PC-3 (cell line): ENCODE results near the gene BATF. TPM values are rescaled to one million over a fixed set of nuclear protein-coding genes. Genes with fewer than 3 reads are reported as not detected.

Experiments
- ATAC-seq: fragments of 200-7000 bp; cut with Tn5 transposase; 2 replicates; pipeline ENCODE4 v1.9.1; 2020; ENCODE audit warnings: mild to moderate bottlenecking, moderate library complexity
- BruUV-seq: library from RNA; stranded (reverse); fragments of 400-500 nt; replicated peaks from 2 replicates; lab custom pipeline; 2021; lab: Mats Ljungman, UMichigan
- CTCF ChIA-PET: fragments of 300-600 bp; sonication (Branson Sonifier 250); formaldehyde crosslinking; loops from one replicate; lab custom pipeline; 2022; ENCODE audit warnings: antibody characterized with exemption; lab: Charles Lee
- POLR2A ChIA-PET: fragments of 300-600 bp; sonication (Branson Sonifier 250); formaldehyde crosslinking; loops from one replicate; lab custom pipeline; 2022; ENCODE audit warnings: antibody characterized with exemption; ENCODE audit not compliant: unreplicated experiment; lab: Charles Lee
- DNase-seq: peaks from one replicate; pipeline ENCODE4 v3.0.0-alpha.2; 2015
- H2AFZ ChIP-seq: fragments of 300-600 bp; sonication (generic); 2 replicates; pipeline ENCODE4 v1.6.0; 2016; ENCODE audit warnings: antibody characterized with exemption, low read length
- H3F3A ChIP-seq: fragments of 300-600 bp; sonication (generic); one replicate; pipeline ENCODE4 v1.6.0; 2017; ENCODE audit warnings: antibody characterized with exemption, low read length, control low read depth, mild to moderate bottlenecking; ENCODE audit not compliant: unreplicated experiment
- H3K27ac ChIP-seq: fragments of 300-600 bp; sonication (generic); 2 replicates; pipeline ENCODE4 v1.5.1; 2016; ENCODE audit warnings: mild to moderate bottlenecking, low read length
- H3K27me3 ChIP-seq: fragments of 300-600 bp; sonication (generic); 2 replicates; pipeline ENCODE4 v1.6.1; 2016; ENCODE audit warnings: low read length, mixed read lengths
- H3K36me3 ChIP-seq: fragments of 300-600 bp; sonication (generic); 2 replicates; pipeline ENCODE4 v1.6.1; 2016; ENCODE audit warnings: low read depth, mixed run types, low read length, mixed read lengths
- H3K4me1 ChIP-seq: fragments of 300-600 bp; sonication (generic); 2 replicates; pipeline ENCODE4 v1.5.1; 2016; ENCODE audit warnings: low read length; ENCODE audit not compliant: insufficient read depth
- H3K4me2 ChIP-seq: fragments of 300-600 bp; sonication (generic); 2 replicates; pipeline ENCODE4 v1.6.0; 2016; ENCODE audit warnings: low read length
- H3K4me3 ChIP-seq: fragments of 300-600 bp; sonication (generic); 2 replicates; pipeline ENCODE4 v1.5.1; 2016; ENCODE audit warnings: mild to moderate bottlenecking, low read length, mixed read lengths
- H3K79me2 ChIP-seq: fragments of 300-600 bp; sonication (generic); 2 replicates; pipeline ENCODE4 v1.6.1; 2017; ENCODE audit warnings: low read length, mixed read lengths
- H3K9ac ChIP-seq: fragments of 300-600 bp; sonication (generic); 2 replicates; pipeline ENCODE4 v1.6.0; 2016; ENCODE audit warnings: mild to moderate bottlenecking, low read length
- H3K9me2 ChIP-seq: fragments of 300-600 bp; sonication (generic); replicated peaks from 2 replicates; pipeline ENCODE4 v1.6.1; 2016; ENCODE audit warnings: mixed run types, low read length, mixed read lengths
- H3K9me3 ChIP-seq: fragments of 300-600 bp; sonication (generic); 2 replicates; pipeline ENCODE4 v1.6.1; 2016; ENCODE audit warnings: low read length, mixed read lengths
- H4K20me1 ChIP-seq: fragments of 300-600 bp; sonication (generic); 2 replicates; pipeline ENCODE4 v1.6.1; 2016; ENCODE audit warnings: low read length, mixed read lengths
- EZH2 ChIP-seq: fragments of 300-600 bp; sonication (generic); IDR thresholded peaks from one replicate; pipeline ENCODE4 v1.6.1; 2017; ENCODE audit warnings: antibody characterized with exemption, mild to moderate bottlenecking, low read length; ENCODE audit not compliant: unreplicated experiment
- EZH2phosphoT487 ChIP-seq: fragments of 300-600 bp; sonication (generic); IDR thresholded peaks from 2 replicates; pipeline ENCODE4 v1.6.1; 2018; ENCODE audit warnings: mild to moderate bottlenecking, antibody characterized with exemption, low read length, borderline replicate concordance
- intact Hi-C: fragments of 100-400 bp; cut with micrococcal nuclease; formaldehyde crosslinking; loops from 2 replicates; pipeline ENCODE4 v1.9.0; 2023
- total RNA-seq: library from RNA; depleted of rRNA; stranded (reverse); fragments of >200 nt; gene quantifications from 2 replicates; pipeline ENCODE4 v1.2.3, GENCODE V29; 2014
- TF ChIP-seq, protein P1 (sequence below): fragments of 300-600 bp; sonication (generic); conservative IDR thresholded peaks from 2 replicates; pipeline ENCODE4 v1.5.1; 2017; ENCODE audit warnings: antibody characterized with exemption, low read depth, mild to moderate bottlenecking, low read length

BATF gene
- total RNA-seq, 1 experiment from 2014 or later = not detected

DNA sequence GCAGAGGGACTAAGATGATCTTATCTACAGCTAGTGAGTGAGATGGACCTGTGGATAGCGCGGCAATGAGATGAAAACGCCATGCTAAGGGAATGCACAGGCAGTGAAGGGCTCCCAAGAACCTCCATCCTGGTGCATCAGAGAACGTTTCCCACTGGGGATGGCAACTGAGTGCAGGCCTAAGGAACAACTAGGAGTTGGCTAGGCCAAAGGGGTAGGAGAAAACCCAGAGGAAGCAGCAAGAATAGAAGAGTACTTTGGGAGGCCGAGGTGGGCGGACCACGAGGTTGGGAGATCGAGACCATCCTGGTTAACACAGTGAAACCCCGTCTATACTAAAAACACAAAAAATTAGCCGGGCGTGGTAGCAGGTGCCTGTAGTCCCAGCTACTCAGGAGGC, 24.6 kb upstream of the BATF start:
- H3K36me3 ChIP-seq = no peaks in the 10 kb centered on the region
- TF ChIP-seq, protein P1, sequence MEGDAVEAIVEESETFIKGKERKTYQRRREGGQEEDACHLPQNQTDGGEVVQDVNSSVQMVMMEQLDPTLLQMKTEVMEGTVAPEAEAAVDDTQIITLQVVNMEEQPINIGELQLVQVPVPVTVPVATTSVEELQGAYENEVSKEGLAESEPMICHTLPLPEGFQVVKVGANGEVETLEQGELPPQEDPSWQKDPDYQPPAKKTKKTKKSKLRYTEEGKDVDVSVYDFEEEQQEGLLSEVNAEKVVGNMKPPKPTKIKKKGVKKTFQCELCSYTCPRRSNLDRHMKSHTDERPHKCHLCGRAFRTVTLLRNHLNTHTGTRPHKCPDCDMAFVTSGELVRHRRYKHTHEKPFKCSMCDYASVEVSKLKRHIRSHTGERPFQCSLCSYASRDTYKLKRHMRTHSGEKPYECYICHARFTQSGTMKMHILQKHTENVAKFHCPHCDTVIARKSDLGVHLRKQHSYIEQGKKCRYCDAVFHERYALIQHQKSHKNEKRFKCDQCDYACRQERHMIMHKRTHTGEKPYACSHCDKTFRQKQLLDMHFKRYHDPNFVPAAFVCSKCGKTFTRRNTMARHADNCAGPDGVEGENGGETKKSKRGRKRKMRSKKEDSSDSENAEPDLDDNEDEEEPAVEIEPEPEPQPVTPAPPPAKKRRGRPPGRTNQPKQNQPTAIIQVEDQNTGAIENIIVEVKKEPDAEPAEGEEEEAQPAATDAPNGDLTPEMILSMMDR = no peak
- TF ChIP-seq EZH2phosphoT487 (no peak), EZH2 (no peak)
- no peak overlapping the region for H3K4me2 ChIP-seq
- H3K9me3 ChIP-seq = no peaks in the 10 kb centered on the region
- no peak overlapping the region for H3K27ac ChIP-seq
- BruUV-seq = no TSS peak
- intact Hi-C loops = no loop called here
- no peaks in the 10 kb centered on the region for H3K9me2 ChIP-seq
- no peak overlapping the region for H2AFZ ChIP-seq
- no peaks in the 10 kb centered on the region for H4K20me1 ChIP-seq
- no peaks in the 10 kb centered on the region for H3F3A ChIP-seq
- no peaks in the 10 kb centered on the region for H3K79me2 ChIP-seq
- H3K27me3 ChIP-seq = no peaks in the 10 kb centered on the region
- H3K4me1 ChIP-seq = no peaks in the 10 kb centered on the region
- no peak for ATAC-seq
- CTCF ChIA-PET = no interaction called here
- POLR2A ChIA-PET = no interaction called here
- no peak for DNase-seq
- H3K4me3 ChIP-seq = no peak overlapping the region
- H3K9ac ChIP-seq = no peak overlapping the region

DNA sequence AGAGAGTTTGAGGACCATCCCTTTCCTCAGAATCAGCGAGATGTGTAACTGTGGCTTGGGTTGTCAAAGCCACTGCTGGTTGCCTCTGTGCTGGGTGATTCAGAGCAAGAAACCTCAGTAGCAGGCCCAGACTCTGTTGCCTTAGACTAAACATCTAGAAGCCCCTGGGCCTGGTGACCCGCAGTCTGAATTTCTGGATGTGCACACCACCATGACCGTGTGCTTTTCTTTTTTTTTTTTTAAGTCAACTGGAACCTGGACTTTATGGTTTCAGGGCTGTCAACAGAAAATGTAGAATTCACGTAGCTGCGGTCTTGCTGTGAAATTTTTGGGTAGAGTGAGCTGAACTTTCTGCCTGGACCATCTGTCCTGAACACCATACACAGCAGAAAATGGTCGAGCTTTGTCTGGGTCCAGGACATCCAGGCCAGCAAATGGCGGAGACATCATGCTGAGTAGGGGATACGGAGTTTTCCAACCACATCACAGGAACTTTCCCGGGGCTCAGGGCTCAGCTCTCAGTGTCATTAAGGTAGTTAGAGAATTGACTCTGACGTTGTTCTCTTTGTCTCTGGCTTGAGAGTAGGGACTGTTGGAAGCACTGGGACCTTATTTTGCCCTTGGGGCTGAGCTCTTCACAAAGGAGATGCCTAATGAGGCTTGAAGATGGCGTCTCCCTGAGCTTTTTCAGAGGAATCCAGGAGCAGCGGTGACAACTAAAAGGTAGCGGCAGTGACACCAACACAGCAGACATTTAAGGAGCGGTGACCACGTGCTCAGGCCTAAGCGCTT, 23.0 kb upstream of the BATF start:
- no peaks in the 10 kb centered on the region for H3K36me3 ChIP-seq
- no peaks in the 10 kb centered on the region for H4K20me1 ChIP-seq
- H3K27ac ChIP-seq = no peak overlapping the region
- H3F3A ChIP-seq = no peaks in the 10 kb centered on the region
- H3K79me2 ChIP-seq = no peaks in the 10 kb centered on the region
- POLR2A ChIA-PET = no interaction called here
- no peak for DNase-seq
- intact Hi-C loops = no loop called here
- no peak overlapping the region for H3K4me3 ChIP-seq
- no peaks in the 10 kb centered on the region for H3K9me2 ChIP-seq
- H3K9me3 ChIP-seq = no peaks in the 10 kb centered on the region
- H3K9ac ChIP-seq = no peak overlapping the region
- no TSS peak for BruUV-seq
- no peaks in the 10 kb centered on the region for H3K27me3 ChIP-seq
- TF ChIP-seq EZH2phosphoT487 (no peak), EZH2 (no peak)
- TF ChIP-seq, protein P1 = no peak
- no peak overlapping the region for H3K4me2 ChIP-seq
- no peaks in the 10 kb centered on the region for H3K4me1 ChIP-seq
- no peak overlapping the region for H2AFZ ChIP-seq
- no peak for ATAC-seq
- CTCF ChIA-PET = no interaction called here

DNA sequence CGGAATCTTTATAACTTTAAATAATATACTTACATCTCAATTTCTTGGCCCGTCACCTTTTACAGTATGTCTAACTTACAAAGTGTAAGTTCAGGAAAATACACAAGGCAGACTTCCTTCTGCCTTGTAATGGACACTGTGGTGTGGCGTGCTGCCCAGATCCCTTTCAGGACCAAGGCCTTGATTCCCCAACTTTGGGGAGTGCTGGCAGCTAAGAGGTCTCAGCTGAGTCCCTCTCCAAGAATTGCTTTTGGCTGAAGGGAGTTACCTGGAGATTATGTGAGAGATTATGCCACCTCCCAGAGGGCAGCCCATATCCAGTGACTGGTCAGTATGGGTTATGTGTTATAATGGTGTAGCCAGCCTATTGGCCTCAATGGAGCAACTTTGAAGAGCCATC, 21.2 kb upstream of the BATF start:
- POLR2A ChIA-PET = no interaction called here
- no peak for ATAC-seq
- TF ChIP-seq EZH2 = no peak
- no peak for TF ChIP-seq EZH2phosphoT487
- TF ChIP-seq, protein P1 = no peak

More for the DNA sequence above, 21.2 kb upstream of the BATF start:
- H3K9ac ChIP-seq = no peak overlapping the region
- H3K27ac ChIP-seq = no peak overlapping the region
- CTCF ChIA-PET = no interaction called here
- H3K36me3 ChIP-seq = no peaks in the 10 kb centered on the region
- H3K4me3 ChIP-seq = no peak overlapping the region
- no peaks in the 10 kb centered on the region for H3K9me2 ChIP-seq
- no peaks in the 10 kb centered on the region for H3K9me3 ChIP-seq
- H4K20me1 ChIP-seq = no peaks in the 10 kb centered on the region
- no peaks in the 10 kb centered on the region for H3K4me1 ChIP-seq
- intact Hi-C loops = no loop called here
- no peak overlapping the region for H2AFZ ChIP-seq
- H3K79me2 ChIP-seq = no peaks in the 10 kb centered on the region
- no peaks in the 10 kb centered on the region for H3K27me3 ChIP-seq
- no peak overlapping the region for H3K4me2 ChIP-seq
- no TSS peak for BruUV-seq
- no peak for DNase-seq
- H3F3A ChIP-seq = no peaks in the 10 kb centered on the region
